Stomach (tissue), 9 donors: Measurements from ENCODE around the gene ARHGAP22. TPM values are rescaled to one million over a fixed set of nuclear protein-coding genes. Genes with fewer than 3 reads are reported as not detected.

ENCODE experiments used
- DNase-seq, 2 donors: peaks; one replicate each; pipeline versions ENCODE4 v3.0.0 to v3.0.0-alpha.2; 2013 to 2019
- H3K27ac ChIP-seq, 5 donors: fragments of 200-600 bp in 4 of 5; sonication (generic) in 4 of 5; one replicate each; pipeline ENCODE4 v1.5.1; 2013 to 2019; ENCODE audit warnings: mild to moderate bottlenecking in 1 of 5, moderate library complexity in 1 of 5
- H3K27me3 ChIP-seq, 3 donors: fragments of 200-600 bp; sonication (generic); one replicate each; pipeline ENCODE4 v1.5.1; 2017 to 2019; ENCODE audit warnings: mixed run types in 1 of 3
- H3K36me3 ChIP-seq, 4 donors: fragments of 200-600 bp; sonication (generic); 1 replicate in 3 of 4; 2 replicates in 1 of 4; pipeline ENCODE4 v1.5.1; 2016 to 2019
- H3K4me1 ChIP-seq, 4 donors: fragments of 200-600 bp; sonication (generic); one replicate each; pipeline ENCODE4 v1.5.1; 2016 to 2019
- H3K4me3 ChIP-seq, 4 donors: fragments of 200-600 bp; sonication (generic) in 3 of 4; one replicate each; pipeline ENCODE4 v1.5.1; 2016 to 2019; ENCODE audit warnings: mild to moderate bottlenecking in 1 of 4
- H3K9me3 ChIP-seq, 4 donors: fragments of 200-600 bp; sonication (generic); one replicate each; pipeline ENCODE4 v1.5.1; 2016 to 2019
- CTCF ChIP-seq, 7 experiments: fragments of 450-650 bp in 4 of 7; fragments of 200-600 bp in 3 of 7; sonication (generic) in 3 of 7; IDR thresholded peaks; one replicate each; pipeline ENCODE4 v1.5.1; 2016 to 2019; ENCODE audit warnings: antibody characterized with exemption in 7 of 7, control low read depth in 2 of 7, mild to moderate bottlenecking in 1 of 7
- EP300 ChIP-seq: sonication (generic); formaldehyde crosslinking; IDR thresholded peaks from one replicate; pipeline ENCODE4 v1.6.1; 2017; ENCODE audit warnings: antibody characterized with exemption
- POLR2A ChIP-seq, 4 donors: fragments of 450-650 bp; IDR thresholded peaks; one replicate each; pipeline ENCODE4 v1.6.1; 2016; ENCODE audit warnings: antibody characterized with exemption in 4 of 4, control low read depth in 2 of 4, mild to moderate bottlenecking in 1 of 4, moderate library complexity in 1 of 4
- POLR2AphosphoS5 ChIP-seq, 3 donors: sonication (generic); formaldehyde crosslinking; IDR thresholded peaks; one replicate each; pipeline ENCODE4 v1.6.1; 2016; ENCODE audit warnings: antibody characterized with exemption in 3 of 3
- WGBS, 5 donors: extraction: QIAGEN DNeasy Blood & Tissue Kit in 3 of 5; methylation state at CpG; one replicate each; pipeline versions ENCODE4 v1.1.5 to v1.1.7; 2013 to 2018; 5-methylcytosine and 5-hydroxymethylcytosine counted together
- intact Hi-C: fragments of 100-400 bp; cut with DNase I; formaldehyde crosslinking; loops from one replicate; pipeline ENCODE4 v1.15.1; 2023; ENCODE audit warnings: low total_unique reads
- polyA plus RNA-seq, 3 donors: library from polyadenylated mRNA; stranded (reverse); fragments of 200-250 nt; gene quantifications; one replicate each; pipeline ENCODE4 v1.2.3, GENCODE V29; 2013
- total RNA-seq, 5 donors: library from RNA; depleted of rRNA; stranded (reverse); fragments of >200 nt; gene quantifications; one replicate each; pipeline versions ENCODE4 v1.1.0 to v1.2.3, GENCODE V29; 2014 to 2016
- donor health status: healthy with polysubstance abuse.
- donor health status: Bipolar disorder and iron deficiency.
- donor health status: healthy.

The ARHGAP22 gene
- total and polyA plus RNA-seq, 8 donors, result 1.3 to 28.6 (median 2.2) TPM; not detected in 1

GRCh38 chr10:48632166-48632565, 27.3 kb upstream of the ARHGAP22 start:
- H3K4me3 ChIP-seq, result no peak overlapping the region
- no peaks in the 10 kb centered on the region for H3K36me3 ChIP-seq
- H3K9me3 ChIP-seq, result no peaks in the 10 kb centered on the region
- DNase-seq, result no peak
- H3K27me3 ChIP-seq, result peaks cover 0 to 19% (median 0%) of the 10 kb centered on the region in 3 donors
- no peak overlapping the region for H3K27ac ChIP-seq
- peaks cover 0 to 17% (median 0%) of the 10 kb centered on the region in 4 donors for H3K4me1 ChIP-seq
- 83 to 97% (median 92%) methylated on average over 1 of the region's 1 CpG for WGBS, 5 donors
- no peak for TF ChIP-seq EP300
- TF ChIP-seq POLR2AphosphoS5 (IDR thresholded peaks at IDR 0.05), result no peak
- no peak for TF ChIP-seq CTCF (IDR thresholded peaks at IDR 0.05)
- intact Hi-C loops, result no loop called here

GRCh38 chr10:48627984-48628609, 23.2 kb upstream of the ARHGAP22 start:
- H3K27me3 ChIP-seq, result no peaks in the 10 kb centered on the region
- H3K9me3 ChIP-seq, result no peaks in the 10 kb centered on the region
- H3K27ac ChIP-seq, result no peak overlapping the region
- 81 to 96% (median 82%) methylated on average over 1 to 2 of the region's 2 CpGs for WGBS, 5 donors
- H3K36me3 ChIP-seq, result no peaks in the 10 kb centered on the region
- no peak overlapping the region for H3K4me3 ChIP-seq
- no peaks in the 10 kb centered on the region for H3K4me1 ChIP-seq
- DNase-seq, result no peak
- intact Hi-C loops, result no loop called here
- TF ChIP-seq CTCF (IDR thresholded peaks at IDR 0.05), result no peak

- no peak for DNase-seq
- H3K4me1 ChIP-seq, result no peaks in the 10 kb centered on the region
- H3K27me3 ChIP-seq, result no peaks in the 10 kb centered on the region
- H3K9me3 ChIP-seq, result peaks cover 0 to under 1% (median 0%) of the 10 kb centered on the region in 4 donors
- H3K4me3 ChIP-seq, result no peak overlapping the region
- no peaks in the 10 kb centered on the region for H3K36me3 ChIP-seq
- no peak overlapping the region for H3K27ac ChIP-seq
- intact Hi-C loops, result no loop called here
- no peak for TF ChIP-seq EP300
- no peak for TF ChIP-seq CTCF (IDR thresholded peaks at IDR 0.05)
- TF ChIP-seq POLR2AphosphoS5 (IDR thresholded peaks at IDR 0.05), result no peak
- no peak for TF ChIP-seq POLR2A (IDR thresholded peaks at IDR 0.05)
- 82 to 88% (median 85%) methylated on average over 11 of the region's 11 CpGs for WGBS, 5 donors
Measured at GRCh38 chr10:48626986-48627731, 22.3 kb upstream of the ARHGAP22 start.

DNA sequence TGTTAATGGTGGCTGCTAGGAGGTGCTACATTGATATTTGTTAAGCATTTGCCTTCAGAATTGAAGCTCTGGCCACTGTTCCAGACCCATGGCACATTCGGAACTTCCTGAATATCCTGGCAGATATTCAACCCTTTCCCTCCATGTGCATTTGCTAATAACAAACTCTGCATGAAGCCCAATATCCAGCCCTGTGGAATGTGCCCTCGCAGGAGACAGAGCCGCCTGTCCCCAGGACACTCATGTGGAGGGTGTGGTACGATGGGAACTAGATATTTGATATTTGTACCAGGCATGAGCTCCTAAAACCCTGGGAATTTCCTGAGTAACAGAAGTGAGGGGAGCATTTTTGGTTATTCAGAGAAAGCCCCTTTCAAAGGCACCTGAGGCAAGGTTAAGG, 21.6 kb upstream of the ARHGAP22 start:
- Histone ChIP-seq H3K9me3 (peaks cover 0 to 4% (median 0%) of the 10 kb centered on the region in 4 donors), H3K27me3 (no peaks in the 10 kb centered on the region), H3K4me1 (no peaks in the 10 kb centered on the region), H3K36me3 (no peaks in the 10 kb centered on the region), H3K27ac (no peak overlapping the region), H3K4me3 (no peak overlapping the region)
- TF ChIP-seq POLR2A (IDR thresholded peaks at IDR 0.05), result no peak
- no peak for TF ChIP-seq POLR2AphosphoS5 (IDR thresholded peaks at IDR 0.05)
- no peak for TF ChIP-seq EP300
- TF ChIP-seq CTCF (IDR thresholded peaks at IDR 0.05), result no peak
- 68 to 86% (median 83%) methylated on average over 4 of the region's 4 CpGs for WGBS, 5 donors
- intact Hi-C loops, result no loop called here
- DNase-seq, result no peak
